GM18858 (cell line): Measurements from ENCODE around the gene BRINP1.
"Not testable (repeated sequence)": the region's sequence is repeated elsewhere in the genome, so short reads cannot be mapped to it uniquely, and the experiment has no call there.

Experiments used
- ATAC-seq: cut with Tn5 transposase; IDR thresholded peaks from one replicate; pipeline ENCODE4 v1.9.1; 2021; ENCODE audit not compliant: unreplicated experiment

The BRINP1 gene

DNA sequence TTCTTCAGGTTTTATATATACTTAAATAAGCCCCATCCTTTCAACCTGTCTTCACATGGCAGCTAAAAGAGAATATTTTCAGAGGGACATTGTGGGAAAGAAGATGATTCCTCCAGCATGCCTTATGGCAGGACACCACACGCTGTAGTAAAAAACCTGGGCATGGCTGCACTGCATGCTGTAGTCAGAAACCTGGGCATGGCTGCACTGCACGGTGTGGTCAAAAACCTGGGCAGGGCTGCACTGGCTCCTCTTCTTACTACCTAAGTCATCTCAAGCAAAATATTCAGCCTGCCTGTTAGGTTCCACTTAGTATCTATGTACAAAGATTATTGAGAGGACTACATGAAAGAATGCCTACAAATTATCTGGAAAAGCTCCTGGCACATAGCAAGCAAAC is 153.6 kb downstream of the BRINP1 start:
- ATAC-seq = no peak

DNA sequence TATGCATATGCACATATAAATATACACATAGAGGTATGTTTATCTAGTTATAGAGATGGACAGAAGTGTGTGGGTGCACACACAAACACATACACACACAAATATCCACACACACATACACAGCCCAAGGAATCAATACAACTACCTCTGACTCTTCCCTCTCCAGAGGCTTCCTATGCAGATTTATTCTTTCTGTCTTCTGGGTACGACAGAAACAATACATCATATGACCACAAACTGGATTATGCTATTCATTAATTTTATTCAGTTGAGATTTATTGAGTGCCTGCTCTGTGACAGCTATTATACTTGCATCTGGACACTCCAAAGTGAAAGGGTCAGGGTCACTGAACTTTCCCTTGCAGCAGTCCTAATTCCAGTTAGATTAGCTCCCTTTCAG is 155.8 kb downstream of the BRINP1 start:
- ATAC-seq = no peak

DNA sequence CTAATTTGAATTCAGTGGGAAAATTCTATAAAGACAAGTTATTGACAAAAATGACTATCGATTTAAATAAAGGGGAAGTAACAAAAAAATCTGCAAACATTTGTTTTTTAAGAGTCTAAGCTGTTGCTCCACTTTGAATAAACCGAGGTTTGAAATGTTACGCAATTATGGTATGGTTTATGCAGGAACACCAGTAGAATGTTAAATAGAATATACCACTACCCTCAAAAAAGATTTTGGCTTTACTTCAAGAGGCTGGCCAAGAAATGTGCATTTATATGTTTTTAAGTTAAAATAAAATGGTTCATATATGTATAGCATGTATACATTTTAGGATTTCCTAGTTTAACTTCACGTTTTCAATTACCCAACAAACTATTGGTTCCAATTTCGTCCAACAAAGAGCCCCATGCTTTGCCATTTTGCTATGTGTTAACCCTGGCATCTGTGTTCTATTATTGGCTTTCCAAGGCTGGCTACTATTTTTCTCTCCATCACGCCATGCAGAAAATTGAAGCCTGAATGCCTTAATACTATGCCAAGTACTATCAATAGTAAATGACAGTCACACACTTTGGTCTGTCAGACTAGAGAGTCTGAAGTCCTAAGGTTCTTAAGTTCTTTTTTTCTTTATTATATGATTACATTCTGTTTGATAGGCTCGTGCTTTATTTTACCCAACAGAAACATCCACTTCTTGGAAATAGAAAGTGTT is 171.2 kb downstream of the BRINP1 start:
- ATAC-seq = no peak

DNA sequence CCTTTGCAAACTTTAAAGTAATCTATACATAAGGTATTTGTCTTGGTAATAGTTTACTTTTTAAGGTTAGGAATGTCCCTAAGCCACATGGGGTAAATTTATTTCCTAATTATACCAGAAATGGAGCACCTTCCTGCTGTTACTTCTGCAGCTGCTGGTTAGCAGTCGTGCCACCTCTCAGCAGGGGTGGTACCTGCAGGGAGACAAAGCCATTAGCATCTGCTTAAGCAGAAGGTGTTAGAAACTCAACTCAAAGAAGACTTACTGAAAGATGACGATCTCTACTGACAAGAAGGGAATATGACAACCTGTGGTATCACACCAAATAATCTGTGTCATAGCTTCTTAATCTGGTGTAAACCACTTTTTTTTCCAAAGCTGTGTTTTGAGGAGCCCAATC is 173.7 kb downstream of the BRINP1 start:
- no peak for ATAC-seq

DNA sequence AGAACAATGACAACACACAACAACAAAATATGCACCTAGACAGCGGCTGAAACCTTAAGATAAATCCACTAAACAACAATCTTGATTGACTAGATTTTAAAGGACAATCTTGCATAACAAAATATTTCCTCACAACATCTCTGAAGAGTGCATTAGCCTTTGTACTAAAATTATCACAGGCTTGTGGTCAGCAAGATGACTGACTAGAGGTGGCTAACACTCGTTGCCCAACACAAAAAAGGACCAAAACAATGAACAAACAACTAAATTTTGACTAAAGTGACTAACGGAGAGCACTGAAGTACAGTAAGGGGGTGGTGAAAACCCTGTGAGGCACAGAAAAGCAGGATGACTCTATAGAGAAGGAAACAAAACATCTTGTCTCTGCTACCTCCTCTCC is 183.9 kb downstream of the BRINP1 start:
- ATAC-seq = no peak

DNA sequence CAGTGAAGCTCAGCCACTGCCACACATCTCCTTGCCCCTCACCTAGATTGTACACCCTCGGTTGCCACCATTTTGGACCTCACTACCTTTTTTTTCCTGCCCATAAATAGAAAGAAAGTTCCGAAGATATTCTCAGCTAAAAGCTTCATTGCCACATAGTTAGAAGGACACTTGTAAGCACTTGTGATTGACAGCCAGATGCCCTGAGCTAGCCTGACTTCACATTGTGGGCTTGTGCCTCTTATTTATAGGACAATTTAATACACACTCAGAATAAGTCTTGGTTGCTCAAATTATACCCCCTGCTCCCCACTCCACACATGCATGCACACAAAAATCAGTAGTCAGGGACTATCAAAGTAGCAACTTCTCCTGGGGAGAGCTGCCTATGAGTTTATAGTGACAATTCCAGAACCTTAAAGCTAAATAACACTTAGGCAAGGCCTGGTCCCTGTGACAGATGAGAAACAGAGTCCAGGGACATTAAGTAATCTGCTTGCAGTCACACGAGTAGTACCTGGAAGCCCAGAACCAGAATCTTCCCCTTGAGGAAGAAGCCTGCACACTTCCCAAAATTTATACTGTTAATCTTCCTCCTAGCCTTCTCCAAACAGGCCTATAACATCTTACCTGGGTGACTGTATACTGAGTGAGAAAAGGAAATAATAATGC is 184.8 kb downstream of the BRINP1 start:
- ATAC-seq = no peak

DNA sequence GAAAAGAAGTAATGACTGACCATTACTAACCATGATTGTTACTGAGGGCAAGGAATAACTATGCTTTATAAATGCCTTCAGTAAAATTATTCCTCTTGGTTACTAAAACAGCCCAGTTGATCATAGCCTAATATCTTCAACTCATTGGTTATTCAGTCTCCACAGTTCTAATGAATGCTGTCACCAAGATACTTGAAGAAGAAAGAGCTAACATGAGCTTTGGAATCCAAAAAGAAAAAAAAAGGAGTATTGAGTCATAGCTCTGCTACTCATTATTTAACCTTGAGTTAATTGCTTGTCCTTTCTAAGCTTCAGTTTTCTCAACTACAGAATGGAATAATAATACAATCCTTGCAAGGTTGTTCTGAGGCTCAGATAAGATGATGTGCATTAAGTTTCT is 187.7 kb downstream of the BRINP1 start:
- no peak for ATAC-seq

DNA sequence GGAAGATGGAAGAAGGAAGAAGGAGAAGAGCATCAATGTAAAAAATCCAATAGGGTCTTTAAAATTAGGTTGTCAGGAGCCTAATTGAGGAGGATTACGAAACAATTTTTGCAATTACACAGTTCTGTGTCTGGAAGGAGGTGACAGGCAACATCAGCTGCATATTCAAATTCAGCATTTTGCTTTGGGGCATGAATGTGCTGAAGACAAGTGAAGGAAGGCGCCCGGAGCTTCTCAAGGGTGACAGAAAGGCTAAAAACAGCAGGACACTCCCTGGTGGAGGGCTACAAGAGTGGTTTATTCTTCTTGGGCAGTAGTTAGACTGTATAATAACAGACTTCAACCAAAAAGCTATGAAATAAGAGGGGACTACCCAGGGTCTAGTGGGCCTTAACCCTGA is 188.3 kb downstream of the BRINP1 start:
- ATAC-seq = no peak

DNA sequence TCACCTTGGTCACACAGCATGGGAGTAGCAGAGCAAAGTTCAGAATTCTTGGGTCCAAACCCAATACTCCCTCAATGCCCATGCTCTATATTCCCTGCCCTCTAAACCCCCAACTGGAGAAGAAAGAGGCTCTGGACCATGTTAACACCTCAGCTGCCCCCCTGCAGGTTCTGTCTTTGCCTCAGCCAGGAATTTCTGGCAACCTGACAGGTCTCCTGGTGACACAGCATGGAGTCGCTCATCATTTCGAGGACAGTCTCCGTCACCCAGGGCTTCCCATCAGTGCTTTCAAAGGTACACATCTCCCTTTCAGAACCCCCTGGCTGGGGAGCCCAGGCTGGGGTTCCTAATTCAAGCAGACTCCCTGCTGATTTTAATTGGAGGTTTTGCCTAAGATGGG is 189.5 kb downstream of the BRINP1 start:
- no peak for ATAC-seq

DNA sequence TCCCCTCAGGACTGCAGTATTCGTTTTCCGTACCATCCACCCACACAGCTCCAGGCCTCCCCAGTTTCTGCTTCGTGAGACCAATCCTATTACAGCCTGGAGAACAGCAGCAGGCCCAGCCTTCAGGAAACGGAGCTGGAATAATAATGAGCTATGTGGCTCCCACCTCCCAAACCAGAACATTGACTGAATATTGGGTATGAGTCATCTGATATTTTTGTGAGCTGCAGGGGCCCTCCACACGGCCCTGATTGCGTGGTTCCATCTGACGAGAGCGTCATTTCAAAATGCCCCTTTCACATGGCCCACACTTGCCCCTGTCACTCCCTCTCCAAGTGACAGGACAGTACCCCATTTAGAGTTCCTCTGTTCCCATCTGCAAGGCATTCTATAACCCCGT is 192.0 kb downstream of the BRINP1 start:
- no peak for ATAC-seq

DNA sequence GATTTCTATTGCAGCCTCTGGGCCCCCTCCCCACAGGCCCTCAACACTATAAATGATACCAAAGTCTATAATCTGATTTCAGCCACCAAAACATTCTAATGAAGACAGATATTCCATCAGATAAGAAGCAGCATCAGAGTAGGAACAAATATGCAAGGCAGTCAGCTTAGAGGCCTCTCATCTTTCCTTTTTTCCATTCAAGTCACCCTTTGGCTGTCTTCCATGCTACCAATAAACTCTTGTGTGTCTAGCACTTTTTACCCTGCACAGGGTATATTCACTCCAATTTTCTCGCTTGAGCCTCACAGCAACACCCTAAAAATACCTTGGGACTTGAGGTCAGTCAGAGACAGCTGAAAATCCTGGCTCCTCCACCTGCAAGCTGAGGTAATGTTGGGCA is 193.7 kb downstream of the BRINP1 start:
- ATAC-seq = no peak

DNA sequence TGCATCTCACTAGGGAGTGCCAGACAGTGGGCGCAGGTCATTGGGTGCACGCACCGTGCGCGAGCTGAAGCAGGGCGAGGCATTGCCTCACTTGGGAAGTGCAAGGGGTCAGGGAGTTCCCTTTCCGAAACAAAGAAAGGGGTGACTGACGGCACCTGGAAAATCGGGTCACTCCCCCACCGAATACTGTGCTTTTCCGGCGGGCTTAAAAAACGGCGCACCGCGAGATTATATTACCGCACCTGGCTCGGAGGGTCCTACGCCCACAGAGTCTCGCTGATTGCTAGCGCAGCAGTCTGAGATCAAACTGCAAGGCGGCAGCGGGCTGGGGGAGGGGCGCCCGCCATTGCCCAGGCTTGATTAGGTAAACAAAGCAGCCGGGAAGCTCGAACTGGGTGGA is 200.0 kb downstream of the BRINP1 start:
- ATAC-seq = not testable (repeated sequence)

DNA sequence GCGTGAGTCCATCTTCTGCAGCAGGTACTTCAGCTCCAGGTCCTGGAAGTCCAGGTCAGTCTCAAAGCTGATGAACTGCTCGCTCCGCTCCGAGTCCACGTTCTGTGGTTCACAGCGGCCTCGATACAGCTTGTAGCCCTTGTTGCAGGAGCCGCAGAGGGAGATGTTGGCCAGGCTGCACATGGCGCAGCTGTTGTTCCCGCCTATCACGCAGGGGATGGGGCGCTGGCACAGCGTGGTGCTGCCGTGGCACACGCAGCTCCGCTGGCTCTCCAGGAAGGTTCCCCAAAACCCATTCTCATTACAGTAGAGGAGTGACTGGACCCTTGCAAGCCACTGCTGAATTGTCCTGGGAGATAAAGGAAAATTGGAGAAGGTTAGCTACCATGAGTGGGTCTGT is 201.4 kb downstream of the BRINP1 start:
- ATAC-seq = no peak

DNA sequence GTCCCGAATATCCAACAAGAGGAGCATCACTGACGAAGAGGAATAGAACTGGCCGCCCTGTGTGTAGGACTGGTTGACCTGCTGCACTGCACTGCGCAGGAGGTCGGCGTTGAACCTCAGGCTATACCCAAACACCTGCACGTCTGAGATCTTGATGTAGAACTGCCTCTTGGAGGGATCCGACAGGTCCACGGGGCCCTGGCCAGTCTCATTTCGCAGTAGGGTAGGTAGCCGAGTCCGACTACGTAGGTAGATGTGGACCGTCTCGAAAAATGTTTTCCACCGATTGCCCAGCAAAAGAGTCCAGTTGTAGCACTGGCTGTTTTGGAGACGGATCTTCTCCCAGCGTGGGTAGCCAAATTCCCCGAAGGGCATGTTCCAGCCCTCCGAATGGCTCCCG is 202.0 kb downstream of the BRINP1 start:
- no peak for ATAC-seq

DNA sequence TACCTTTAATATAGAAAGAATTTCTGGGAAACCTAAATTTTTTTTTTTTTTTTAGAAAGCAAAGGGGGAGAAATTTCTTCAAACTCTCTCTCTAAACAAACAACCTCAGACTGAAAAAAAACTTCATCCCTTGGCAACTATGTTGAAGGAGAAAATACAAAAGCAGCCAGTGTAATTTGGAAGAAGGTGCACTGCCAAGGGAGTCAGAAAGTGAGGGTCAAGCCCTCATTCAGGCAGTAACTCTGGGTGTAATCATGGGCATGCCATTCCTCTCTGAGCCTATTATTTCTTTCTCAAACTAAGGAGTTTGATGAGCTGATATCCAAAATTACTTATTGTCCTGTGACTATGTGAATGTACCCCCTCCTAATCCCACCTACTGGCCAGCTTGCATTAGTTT is 203.1 kb downstream of the BRINP1 start:
- no peak for ATAC-seq

DNA sequence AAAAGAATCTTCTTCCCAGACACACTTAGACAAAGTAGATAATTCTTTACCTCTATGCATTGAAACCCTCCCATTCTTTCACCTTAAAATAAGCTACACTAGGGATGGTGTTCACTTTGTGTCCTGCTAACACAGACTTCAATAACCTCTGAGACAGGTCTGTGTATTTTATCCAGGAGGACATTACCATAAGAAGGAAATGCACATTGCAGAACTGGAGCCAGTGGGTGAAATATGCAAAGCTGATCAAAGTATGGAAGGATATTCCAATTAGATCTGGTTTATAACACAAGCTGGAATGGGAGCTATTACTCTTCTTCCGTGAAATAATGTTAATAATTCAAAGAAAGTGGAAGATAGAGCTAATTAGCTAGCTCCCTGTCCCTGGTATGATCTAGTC is 204.1 kb downstream of the BRINP1 start:
- no peak for ATAC-seq

DNA sequence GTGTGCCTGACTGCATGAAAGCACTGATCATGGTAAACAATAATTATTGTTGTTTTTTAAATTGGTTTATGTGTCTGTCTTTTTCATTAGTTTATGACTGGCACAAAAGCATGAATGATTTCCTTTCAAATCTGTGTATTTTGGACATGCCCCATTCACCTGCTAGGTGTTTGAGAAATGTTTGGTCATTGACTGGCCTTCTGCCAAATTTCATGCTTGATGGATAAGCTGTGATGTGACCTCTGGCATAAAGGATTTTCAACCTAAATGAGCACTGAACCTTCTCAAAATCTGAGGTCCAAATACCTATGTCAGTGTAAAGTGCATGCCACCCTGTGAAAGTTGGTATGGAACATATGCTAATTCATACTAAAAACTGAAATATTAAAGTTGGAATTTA is 204.5 kb downstream of the BRINP1 start:
- no peak for ATAC-seq

DNA sequence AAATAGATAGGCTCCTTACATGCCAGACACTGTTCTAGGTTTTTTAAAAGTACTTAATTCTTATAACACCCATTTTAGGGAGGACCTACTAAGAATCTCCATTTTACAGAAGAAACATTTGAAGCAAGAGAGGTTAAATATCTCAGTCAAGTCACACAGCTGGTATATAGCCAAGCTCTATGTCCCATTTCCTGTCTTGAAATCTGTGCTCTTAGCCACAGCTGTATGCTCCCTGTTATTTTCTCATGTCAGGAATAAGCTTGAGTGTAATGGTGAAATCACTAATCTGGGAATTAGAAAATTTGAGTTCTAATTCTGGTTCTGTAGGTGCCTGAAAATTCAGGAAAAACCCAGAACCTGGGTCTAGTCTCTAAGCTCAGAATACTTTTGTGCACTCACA is 208.7 kb downstream of the BRINP1 start:
- no peak for ATAC-seq

DNA sequence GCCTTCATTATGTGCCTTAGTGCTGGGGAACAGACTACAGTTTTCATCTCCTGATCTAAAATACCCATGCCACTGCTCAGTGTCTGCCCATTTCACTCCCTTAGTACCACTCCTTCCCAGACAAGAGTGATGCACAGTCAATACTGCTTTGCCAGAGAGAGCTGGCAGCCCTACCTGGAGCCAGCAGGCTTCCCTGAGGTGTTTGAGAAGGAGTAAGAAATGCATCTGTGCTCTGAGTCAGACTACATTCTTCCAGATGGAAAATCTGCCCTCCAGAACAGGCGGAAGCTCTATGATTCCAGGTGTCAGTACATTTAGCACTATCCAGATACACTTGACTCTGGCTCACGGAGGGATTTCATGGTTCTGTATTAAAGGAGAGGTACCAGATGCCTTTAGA is 209.8 kb downstream of the BRINP1 start:
- ATAC-seq = no peak

DNA sequence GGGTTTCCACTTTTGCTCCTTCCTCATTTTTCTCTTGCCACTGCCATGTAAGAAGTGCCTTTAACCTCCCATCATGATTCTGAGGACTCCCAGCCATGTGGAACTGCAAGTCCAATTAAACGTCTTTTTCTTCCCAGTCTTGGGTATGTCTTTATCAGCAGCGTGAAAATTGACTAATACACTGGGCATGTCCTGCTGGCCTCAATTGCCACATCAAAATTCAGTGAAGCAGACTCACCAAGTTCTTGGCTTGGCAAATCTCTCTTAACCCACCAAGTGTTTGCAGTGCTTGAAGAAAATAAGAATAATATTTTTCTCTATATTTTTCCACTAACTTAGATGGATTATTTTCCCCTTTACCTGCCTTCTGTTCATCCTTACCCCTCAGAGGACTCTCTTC is 212.0 kb downstream of the BRINP1 start:
- ATAC-seq = no peak

DNA sequence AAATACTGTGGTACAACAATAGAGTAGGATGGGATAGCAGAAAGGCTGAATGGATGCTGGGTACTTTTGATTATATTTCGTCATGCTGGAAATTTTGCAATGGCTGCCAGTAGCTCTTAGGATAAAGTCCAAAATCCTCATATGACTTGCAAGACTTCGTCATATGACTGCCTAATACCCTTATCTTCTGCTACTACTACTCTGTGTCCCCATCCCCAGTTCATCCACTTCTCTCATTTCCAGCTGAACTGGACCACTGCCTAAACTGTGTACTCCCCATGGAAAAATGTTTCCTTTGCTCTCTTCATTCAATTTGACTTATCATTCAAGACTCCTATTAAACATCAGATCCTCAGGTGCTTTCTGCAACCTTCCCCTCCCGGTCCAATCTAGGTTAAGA is 212.9 kb downstream of the BRINP1 start:
- no peak for ATAC-seq

DNA sequence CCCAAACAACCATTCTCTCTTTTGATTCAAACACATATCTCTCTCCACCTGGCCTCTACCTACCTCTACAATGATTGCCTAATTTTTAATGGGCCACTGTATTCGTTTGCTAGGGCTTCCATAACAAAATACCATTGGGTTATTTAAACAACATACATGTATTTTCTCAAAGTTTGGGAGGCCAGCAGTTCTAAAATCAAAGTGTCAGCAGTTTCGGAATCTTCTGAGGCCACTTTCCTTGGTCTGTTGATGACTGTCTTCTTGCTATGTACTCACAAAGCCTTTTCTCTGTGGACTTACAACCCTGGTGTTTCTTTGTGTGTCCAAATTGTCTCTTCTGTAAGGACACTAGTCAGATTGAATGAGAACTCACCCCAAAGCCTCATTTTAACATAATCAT is 214.7 kb downstream of the BRINP1 start:
- ATAC-seq = no peak

DNA sequence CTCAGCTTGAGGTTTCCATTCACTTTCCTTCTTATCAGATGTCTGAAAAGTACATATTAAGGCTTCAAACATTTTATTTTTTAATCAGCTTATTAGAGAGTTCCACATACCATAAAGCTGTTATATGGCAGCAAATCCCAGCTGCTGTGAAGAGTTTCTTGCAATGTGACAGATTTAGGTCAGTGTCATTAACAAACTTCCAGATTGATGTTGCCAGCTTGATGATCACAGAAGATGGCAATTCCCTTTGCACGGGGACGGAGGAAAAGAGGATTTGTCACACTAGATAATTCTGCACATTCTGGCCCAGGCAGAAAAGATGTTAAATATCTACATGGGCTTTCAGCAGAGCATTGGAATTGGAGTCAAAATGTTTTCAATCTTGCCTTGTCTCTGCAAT is 215.8 kb downstream of the BRINP1 start:
- no peak for ATAC-seq
